ENCODE data around the gene PSAT1. TPM values are rescaled to one million over a fixed set of nuclear protein-coding genes. Genes with fewer than 3 reads are reported as not detected.
A peak's percentile ranks its signal among the peaks of the same experiment; 100 is the strongest.

The PSAT1 gene
- total RNA-seq, 2 donors from 2014 or later: 2.0 to 12.6 TPM

DNA sequence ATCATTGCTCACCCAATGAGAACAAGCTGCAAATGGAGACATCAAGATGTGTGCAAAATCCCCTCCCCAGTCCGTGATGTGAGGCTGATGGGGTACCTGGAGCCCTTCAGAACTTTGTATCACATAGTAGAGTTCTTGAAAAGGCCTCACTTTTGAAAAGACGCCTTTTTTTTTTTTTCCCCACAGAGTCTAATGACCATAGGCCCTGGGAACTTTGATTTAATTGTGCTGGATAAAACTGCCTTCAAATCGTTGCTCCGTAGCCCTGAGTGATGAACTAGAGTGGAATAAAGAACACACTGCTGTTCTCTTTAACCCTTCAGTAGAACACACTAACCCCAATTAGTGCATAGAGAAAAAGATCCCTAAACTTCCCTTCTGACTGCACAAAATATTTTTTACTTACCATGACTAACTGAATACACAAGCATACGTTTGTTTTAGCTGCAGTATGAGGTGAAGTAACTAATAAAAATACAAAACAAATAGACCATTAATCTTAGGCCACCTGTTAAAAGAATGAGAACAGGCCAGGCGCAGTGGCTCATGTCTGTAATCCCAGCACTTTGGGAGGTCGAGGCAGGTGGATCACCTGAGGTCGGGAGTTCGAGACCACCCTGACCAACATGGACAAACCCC is 15.1 kb downstream of the PSAT1 start:
- intact Hi-C loops (cut with DNase I, micrococcal nuclease): no loop called here
- DNase-seq: no peak
- ATAC-seq: peak; percentile 44

DNA sequence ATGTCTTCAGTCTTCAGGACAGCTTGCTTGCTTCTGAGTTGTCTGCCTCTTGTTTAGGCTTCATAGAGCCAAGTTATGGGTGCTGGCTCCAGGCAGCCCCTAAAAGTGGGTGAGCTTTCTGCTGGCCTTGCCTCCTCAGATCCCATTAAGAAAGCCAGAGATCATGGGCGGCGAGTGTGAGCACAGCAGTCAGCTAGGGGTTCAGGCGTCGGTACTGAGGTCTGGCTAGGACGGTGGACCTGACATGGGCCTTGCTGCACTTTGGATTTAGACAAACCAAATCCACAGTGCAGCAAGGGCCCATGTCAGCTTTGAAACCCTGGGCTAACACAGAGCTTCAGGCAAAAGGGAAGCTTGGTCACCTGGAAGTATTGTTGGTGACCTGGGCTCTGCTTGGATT is 17.6 kb downstream of the PSAT1 start:
- intact Hi-C loops (cut with DNase I, micrococcal nuclease): no loop called here
- DNase-seq (no peak), ATAC-seq (no peak)

DNA sequence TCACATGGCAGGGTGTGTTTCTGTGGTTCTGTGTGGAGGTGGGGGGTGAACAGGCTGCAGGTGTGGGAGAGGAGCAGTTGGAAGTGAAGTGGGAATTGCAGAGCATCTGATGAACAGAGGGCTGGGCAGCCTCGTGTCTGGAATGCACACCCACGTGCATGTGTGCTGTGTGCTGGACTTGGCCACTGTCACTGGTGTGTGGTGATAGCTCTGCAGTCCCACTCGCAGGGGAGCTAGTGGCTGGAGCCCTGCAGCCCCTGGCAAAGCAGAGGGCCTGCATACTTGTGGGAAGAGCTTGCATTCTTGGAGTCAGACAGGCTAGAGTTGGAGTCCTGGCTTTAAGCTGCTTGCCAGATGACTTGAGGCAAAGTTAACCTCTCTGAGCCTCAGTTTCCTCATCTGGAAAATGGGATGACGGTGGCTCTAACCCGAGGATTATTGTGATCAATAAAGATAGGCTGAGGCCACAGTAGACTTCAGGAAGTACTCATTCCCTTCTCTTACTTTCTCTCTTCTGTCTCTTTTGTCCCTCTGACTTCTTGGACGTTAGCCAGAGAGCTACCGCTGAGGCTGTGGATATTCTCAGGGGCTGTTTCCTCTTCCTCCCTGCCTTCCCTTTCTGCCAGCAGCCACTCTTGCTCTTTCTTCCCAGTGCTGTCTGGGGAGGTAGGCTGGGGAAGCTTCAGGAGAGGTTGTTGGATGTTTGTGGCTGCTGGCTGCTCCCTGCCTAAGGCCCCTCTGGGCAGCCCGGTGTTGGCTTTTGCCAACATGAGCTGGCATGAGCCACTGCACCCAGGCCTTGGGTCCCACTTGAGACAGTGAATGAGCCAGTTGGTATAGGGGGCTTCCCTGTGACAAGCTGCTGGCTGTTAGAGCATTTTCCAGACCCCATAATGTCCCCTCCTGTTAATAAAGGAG is 18.3 kb downstream of the PSAT1 start:
- ATAC-seq (peak; percentile 26), DNase-seq (no peak)
- intact Hi-C loops (cut with DNase I, micrococcal nuclease): no loop called here

DNA sequence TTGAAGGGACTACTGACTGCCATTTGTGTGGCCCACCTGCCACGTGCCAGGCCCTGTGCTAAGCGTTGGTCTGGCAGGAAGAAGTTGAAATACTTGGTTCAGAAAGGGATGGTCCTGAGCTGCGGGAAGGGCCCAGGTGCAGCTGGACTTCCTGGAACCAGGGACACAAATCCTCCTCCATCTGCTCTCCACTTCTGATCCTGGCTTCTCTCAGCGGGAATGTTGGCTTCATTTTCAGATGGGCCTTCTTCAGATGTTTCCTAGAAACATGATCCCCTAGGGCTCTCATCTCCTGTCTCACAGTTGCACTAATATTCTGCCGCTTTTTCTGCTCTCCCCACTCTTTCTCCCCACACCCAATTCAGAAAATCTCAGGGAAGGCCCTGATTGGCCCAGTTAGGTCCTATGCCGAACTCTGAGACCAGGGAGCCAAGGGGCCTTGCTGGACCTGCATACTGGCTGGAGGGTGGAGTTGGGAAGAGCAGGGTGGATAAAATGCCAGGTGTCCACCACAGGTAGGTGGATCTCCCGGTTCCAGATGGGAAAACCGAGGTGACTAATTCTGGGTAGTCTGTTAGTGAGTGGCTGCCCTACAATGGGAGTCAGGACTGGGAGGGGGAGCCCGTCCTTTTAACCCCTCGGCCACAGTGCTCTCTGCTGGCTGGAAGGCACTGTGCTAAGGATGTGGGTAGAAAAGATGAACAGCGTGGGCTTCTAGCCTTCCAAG is 19.4 kb downstream of the PSAT1 start:
- no peak for DNase-seq
- ATAC-seq: no peak
- intact Hi-C loops (cut with DNase I, micrococcal nuclease): no loop called here

DNA sequence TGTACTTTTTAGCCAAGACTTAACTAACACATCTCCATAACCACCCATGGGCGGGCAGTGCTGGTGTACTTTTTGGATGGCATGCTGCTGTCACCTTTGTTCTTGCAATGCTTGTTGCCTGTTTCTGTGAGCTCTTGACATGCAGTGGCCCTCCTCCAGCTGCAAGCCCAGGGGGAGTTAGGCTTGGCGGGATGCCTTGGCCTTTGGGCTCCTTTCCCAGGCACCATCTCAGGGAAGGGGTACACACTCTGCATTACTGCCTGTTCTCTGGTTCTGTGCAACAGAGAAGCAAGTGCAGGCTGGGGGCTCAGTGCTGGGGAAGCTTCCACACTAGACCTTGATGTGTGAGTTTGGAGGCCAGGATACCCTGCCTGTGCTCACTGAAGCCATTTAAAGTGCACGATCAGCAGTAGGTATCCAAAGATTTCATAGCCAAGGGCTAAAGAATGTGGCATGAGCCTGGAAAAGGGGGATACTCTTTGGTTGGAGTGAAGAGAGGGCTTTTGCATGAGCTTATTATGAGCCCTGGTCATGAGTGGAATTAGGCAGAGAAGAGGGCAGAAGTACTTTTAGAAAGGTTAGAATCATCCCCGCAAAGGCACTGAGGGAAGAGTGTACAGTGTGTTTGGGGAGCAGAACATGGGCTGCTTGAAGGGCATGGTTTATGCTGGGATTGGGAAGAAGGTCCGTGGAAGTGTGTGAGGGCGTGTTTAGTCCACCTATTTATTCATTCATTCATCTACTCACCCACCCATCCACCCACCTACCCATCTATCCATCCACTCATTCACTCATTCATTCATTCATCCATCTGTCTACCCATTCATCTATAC is 22.5 kb downstream of the PSAT1 start:
- DNase-seq (no peak), ATAC-seq (no peak)
- intact Hi-C loops (cut with DNase I, micrococcal nuclease): no loop called here

DNA sequence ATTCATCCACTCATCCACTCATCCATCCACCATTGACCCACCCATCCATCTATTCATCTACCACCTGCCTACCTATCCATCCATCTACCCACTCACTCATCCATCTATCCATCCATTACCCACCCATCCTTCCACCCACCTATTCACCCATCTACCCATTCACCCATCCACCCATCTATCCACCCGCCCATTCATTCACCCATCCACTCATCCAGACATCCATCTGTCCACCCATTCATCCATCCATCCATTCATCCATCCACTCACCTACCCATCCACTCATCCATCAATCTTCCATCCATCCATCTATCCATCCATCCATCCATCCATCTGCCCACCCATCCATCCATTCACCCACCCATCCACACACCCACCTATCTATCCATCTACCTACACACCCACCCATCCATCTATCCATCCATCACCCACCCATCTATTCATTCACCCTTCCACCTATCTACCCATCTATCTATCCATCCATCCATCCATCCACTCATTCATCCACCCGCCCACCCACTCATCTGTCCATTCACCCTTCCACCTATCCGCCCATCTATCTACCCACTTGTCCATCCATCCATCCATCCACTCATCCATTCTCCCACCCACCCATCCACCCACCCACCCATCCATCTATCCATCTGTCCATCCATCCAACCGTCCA is 23.2 kb downstream of the PSAT1 start:
- DNase-seq (no peak), ATAC-seq (no peak)
- intact Hi-C loops (cut with DNase I, micrococcal nuclease): no loop called here

DNA sequence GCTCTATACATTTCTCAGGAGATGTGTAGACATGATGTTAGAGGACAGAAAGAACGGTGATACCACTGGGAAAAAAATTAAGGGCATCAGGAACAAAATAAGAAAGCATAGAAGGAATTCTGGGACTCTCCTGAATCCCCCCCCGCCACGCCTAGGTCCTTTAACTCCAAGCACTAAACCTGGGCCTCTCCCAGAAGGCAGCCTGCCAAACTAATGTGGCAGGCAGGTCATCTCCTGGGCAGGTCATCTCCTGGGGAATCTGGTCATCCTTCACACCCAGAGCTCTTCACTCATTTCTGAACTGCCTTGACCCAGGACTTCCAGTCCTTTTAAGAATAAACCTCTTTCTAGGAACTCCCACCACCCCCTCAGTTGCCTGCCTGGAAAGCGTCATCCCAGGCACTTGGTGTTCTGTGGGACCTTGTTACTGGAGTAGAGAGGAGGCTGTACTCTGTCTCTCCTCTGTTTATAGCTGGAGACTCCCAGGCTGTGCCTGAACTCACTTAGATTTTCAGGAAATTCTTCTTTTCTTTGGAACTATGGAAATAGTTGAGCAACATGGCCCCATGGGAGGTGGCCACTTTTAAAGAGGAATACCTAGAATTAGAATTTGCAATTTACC is 24.1 kb downstream of the PSAT1 start:
- no peak for DNase-seq
- intact Hi-C loops (cut with DNase I, micrococcal nuclease): no loop called here
- no peak for ATAC-seq

DNA sequence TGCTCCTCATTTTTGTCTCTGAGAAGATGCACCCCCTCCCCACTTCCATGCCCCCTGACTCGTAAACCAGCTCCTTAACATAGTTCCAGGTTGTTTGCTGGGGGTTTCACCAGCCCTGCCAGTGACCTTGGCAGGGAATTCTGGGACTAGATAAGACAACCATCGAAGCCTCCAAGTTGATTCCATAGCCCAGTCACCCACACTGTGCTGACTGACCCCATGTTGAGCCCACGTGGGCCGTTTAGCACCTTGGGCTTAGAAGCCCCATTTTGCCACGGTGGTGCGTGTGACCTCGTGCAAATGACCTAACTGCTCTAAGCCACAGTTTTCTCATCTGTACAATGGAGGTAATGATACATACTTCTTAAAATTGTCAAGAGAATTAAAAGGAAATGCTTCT is 24.6 kb downstream of the PSAT1 start:
- DNase-seq (no peak), ATAC-seq (no peak)
- intact Hi-C loops (cut with DNase I, micrococcal nuclease): no loop called here

DNA sequence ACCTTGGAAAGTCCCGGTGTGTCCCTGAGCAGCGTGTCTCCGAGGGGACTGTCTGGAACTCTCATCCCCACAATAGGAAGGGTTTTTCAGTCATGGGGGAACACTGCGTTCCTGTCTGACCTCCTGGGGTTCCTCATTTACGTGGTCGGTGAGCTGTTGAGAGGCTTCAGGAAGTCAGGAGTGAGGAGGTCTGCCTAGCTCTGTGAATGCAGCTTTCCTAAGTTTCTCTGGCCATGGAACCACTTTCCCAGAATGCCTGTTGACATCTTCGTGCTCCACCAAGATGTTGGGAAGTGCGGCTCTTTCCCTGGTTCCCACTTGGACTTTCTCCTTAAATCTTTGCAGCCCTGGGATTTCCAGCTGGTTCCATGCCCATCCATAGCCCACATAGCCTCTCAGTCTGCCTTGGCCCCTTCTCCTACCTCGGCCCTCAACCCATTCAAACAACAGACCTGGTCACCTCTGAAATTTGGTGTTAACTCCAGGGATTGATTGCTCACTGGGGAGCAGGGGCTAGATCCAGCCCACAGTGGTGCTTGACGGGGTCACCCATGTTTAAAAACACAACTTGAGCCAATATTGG is 27.2 kb downstream of the PSAT1 start:
- intact Hi-C loops (cut with DNase I, micrococcal nuclease): no loop called here
- DNase-seq: no peak
- ATAC-seq: no peak

DNA sequence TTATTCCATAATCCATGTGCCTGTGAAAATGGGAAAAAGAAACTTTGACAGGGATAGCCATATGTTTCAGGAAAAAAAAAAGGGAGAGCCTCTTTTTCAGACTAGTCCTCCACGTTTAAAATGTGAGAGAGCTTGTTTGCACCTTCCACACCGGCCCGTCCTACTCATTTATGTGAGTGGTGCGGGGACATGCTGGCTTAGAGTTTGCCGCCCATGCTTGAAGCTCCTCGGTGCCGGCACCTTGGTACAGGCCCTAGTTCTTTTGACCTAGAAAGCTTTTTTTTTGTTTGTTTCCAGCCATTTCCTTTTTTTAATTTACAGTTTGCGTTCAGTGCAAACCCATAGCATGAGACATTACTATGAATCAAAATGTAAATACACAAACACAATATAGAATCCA is 27.8 kb downstream of the PSAT1 start:
- no peak for ATAC-seq
- no peak for DNase-seq
- intact Hi-C loops (cut with DNase I, micrococcal nuclease): no loop called here

DNA sequence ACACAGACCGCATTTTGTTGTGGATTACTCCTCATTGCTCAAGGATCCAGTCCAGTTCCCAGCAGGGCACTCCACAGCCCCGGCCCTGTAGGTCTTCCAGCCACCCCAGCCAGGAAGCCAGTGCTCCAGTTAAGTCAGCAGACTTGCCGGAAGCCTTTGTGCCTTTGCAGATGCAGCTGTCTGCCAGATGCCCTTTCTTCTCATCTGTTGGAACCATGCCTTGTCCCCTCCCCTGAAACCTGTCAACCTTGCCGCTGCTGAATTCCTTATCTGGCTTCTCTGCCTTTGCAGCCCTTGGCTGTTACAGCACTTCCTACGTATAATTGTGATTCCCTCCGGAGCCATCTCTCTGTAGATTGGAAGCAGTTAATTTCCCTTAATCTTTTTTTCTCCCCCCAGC is 28.4 kb downstream of the PSAT1 start:
- intact Hi-C loops (cut with DNase I, micrococcal nuclease): no loop called here
- peak; percentile 49 to 57 for DNase-seq
- peak; percentile 89 for ATAC-seq

DNA sequence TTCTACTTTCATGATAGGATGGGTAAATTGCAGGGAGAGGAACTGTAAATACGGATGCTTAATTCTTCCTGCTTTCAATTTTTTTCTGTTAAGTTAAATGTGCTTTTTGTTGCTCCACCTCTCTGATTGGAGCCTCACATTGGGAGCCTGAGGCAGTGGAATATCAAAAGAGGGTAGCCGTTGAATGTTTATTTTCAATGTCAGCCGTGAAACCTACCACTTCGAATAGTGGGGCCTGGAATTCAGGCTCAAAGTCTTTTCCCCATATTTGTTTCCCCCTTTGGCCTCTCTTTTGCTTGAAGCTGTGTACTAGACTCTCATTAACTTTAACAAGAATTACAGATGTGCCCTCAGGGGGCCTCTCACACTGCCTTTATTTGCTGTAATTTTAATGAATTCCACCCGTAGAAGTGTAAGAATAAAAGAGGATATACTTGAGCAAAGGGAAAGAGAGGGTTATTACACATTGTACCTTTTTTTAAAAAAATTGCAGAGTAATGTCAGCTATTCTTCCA is 29.0 kb downstream of the PSAT1 start:
- DNase-seq: no peak
- intact Hi-C loops (cut with DNase I, micrococcal nuclease): no loop called here
- ATAC-seq: peak; percentile 14

DNA sequence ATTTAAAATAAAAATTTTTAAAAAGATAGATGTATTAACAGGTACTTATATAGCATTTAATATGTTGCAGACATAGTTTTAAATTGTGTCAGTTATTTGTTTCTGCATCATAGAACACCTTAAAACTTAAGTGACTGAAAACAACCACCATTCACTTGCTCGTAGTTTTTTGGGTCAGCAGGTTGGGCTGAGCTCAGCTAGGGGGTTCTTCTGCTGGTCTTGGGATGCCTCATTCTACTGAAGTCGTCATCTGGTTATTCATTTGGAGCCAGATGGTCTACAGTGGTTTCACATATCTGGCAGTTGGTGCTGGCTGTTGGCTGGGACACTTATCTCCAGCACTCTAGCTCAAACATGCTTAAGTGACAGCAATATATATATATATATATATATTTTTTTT is 29.6 kb downstream of the PSAT1 start:
- ATAC-seq (no peak), DNase-seq (no peak)
- intact Hi-C loops (cut with DNase I, micrococcal nuclease): no loop called here

DNA sequence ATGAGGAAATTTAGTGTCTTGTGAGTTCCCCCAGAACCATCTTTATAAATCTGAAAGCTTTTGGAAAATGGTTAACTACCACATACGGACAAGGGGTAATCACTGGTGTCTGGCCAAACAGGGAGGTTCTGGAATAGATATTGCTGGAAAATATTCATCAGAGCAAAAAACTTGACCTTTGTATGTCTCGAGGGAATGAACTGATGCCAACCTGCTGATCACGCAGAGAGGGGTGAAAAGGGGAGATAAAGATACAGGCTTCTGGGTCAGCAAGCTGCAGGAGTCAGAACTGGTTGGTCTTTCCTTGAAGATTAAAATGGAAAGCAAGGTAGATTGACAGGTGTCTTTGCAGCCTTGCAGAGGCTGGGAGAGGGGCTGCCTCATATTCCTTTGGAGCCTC is 35.5 kb downstream of the PSAT1 start:
- intact Hi-C loops (cut with DNase I, micrococcal nuclease): no loop called here
- no peak for DNase-seq
- ATAC-seq: no peak

DNA sequence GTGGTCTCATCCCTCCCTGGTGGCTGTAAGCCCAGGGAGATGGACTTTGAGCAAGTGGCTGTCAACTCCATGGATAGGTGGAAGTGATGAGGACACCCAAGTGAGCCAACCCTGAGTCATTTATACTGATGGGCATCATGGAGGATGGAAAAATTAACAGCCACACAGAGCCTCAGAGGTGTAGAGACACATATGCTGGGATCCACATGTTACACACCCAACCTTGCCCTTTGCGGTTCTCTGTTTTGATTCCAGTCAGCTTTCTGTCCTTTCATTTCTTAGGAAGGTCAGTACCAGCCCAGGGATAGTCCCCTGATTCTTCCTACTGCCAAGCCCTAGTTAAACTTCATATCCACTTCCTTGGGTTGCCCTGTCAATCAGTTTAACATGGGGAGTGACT is 51.9 kb downstream of the PSAT1 start:
- DNase-seq: no peak
- ATAC-seq: no peak
- intact Hi-C loops (cut with DNase I, micrococcal nuclease): no loop called here

DNA sequence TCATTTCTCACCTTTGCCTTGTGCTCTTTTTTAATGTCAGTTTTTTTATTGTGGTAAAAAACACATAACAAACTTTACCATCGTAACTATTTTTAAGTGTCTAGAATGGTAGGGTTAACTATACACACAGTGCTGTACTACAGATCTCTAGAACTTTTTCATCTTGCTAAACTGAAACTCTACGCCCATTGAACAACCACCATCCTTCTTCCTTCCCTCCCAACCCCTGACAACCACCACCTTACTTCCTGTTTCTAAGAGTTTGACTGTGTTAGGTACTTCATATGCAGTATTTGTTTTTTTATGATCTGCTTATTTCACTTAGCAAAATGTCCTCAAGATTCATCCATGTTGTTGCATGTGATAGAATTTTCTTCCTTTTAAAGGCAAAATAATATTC is 54.9 kb downstream of the PSAT1 start:
- no peak for ATAC-seq
- intact Hi-C loops (cut with DNase I, micrococcal nuclease): no loop called here
- no peak for DNase-seq

DNA sequence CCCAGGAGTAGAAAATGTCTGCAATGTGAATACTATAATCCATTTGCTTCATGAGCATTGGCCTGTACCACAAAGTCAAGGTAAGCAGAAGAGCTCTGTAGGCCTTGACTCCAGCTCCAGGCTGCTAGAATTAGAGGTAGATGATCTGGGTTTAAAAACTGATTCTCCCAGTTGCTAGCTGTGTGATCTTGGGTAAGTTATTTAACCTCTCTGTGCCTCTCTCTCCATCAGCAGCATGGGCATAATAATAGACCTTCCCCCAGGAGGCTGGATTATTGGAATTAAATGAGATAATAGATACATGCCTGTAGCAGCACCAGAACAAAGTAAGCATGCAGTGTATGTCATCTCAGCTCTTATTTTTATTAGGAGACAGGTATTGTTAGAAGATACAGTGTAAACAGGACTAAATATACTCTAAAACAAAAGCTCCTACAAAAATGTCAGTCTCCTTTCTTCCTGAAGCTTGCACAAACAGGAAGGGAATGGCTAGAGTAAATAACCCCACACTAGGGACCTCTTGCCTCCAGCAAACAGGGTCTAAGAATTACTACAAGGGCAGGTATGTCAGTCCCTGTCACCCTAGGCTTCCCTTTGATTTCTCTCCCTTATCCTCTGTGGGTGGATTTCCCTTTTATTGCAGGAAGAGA is 57.5 kb downstream of the PSAT1 start:
- intact Hi-C loops (cut with DNase I, micrococcal nuclease): no loop called here
- ATAC-seq (no peak), DNase-seq (no peak)

Data from left colon (tissue), 2 donors.